LNCAP (cell line): Measurements from ENCODE around the gene ANKRD45.

ENCODE experiments used
- CTCF ChIP-seq: fragments of 450-650 bp; IDR thresholded peaks from 2 replicates; pipeline ENCODE4 v1.5.1; 2017; ENCODE audit warnings: mild to moderate bottlenecking

Gene ANKRD45

DNA sequence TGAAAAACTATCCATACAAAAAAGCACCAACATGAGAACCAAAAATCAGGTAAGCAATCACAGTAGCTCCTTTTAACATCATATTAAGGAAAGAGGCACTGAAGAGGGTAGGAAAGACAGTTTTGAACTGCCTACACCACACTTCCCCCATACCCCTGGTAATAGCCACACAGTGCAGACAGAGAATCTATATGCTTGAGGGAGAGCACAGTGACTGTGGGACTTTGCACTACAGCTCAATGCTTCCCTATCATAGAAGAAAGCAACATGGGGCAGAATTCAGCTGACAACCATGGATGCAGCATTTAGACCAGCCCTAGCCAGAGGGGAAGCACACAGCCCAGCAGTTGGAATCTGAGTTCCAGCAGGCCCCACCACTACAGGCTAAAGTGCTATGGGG is 42.4 kb downstream of the ANKRD45 start:
- no peak for TF ChIP-seq CTCF

- TF ChIP-seq CTCF = no peak
Measured at GRCh38 chr1:173616859-173617258, 52.8 kb downstream of the ANKRD45 start.

DNA sequence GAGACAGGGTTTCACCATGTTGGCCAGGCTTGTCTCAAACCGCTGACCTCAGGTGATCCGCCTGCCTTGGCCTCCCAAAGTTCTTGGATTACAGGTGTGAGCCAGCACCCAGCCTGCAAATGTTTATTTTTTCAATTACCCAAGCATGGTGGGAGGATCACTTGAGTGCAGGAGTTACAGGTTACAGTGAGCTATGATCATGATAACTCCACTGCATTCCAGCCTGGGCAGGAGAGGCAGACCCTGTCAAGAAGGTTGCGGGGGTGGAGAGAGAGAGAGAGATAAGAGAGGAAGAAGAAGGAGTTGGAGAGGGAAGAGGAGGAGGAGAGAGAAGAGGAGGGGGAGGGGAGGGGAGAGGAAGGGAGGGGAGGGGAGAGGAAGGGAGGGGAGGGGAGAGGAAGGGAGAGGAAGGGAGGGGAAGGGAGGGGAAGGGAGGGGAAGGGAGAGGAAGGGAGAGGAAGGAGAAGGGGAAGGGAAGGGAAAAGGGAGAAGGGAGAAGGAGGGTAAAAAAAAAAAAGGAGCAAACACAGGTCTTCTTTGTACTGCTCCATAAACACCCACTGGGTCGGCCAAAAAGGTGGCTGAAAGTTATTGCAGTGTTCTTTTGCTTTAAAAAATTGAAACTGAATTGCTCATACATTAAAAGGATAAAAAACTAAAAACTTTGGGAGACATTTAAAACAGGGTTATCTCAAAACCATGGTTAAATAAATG is 61.0 kb downstream of the ANKRD45 start:
- TF ChIP-seq CTCF = no peak

- no peak for TF ChIP-seq CTCF
Measured at GRCh38 chr1:173603056-173603591, 66.5 kb downstream of the ANKRD45 start, which contains the start of gene SLC9C2. Gene SLC9C2 (minus strand): TSS chr1:173603072. CDS start chr1:173601776, 1,296 bp downstream.

DNA sequence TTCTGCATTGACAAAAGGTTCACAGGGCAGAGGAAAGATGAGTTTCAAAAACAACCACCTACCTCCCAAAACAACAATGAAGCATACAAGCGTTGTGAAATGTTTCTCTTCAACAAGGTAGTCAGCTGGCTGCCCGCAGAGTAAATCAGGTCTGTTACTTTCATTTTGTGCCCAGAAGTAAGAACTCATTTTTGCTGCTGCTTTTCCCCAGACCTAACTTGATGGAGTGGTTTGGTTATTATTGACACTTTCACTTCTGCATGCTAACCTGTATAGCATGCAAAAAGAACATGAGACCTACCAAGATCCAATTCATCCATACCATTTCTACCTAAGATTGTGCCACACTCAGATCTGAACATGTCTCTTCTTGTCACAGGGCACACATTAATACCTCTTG is 68.1 kb downstream of the ANKRD45 start:
- TF ChIP-seq CTCF = no peak

GRCh38 chr1:173596097-173596825 is 73.4 kb downstream of the ANKRD45 start:
- no peak for TF ChIP-seq CTCF

DNA sequence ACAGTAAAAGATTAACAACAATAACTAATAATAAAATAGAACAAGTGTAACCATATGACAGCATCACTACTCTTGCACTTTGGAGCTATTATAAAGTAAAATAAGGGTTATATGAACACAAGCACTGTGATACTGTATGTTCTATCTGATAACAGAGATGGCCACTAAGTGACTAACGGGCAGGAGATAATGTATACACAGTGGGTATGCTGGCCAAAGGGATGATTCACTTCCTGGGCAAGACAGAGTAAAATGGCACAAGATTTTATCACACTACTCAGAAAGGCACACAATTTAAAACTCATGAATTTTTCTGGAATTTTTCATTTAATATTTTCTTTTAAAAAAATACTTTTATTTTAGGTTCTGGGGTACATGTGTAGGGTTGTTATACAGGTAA is 79.1 kb downstream of the ANKRD45 start:
- no peak for TF ChIP-seq CTCF
